ACC112 (cell line): ENCODE data around the gene MRGPRG.
"Not testable (repeated sequence)": the region's sequence is repeated elsewhere in the genome, so short reads cannot be mapped to it uniquely, and the experiment has no call there.

ENCODE experiments used
- H2AFZ ChIP-seq: fragments of 200-600 bp; sonication (generic); one replicate; pipeline ENCODE4 v1.6.0; 2017; ENCODE audit warnings: antibody characterized with exemption, low read length; ENCODE audit not compliant: unreplicated experiment
- H3K27ac ChIP-seq: fragments of 200-600 bp; sonication (generic); 2 replicates; pipeline ENCODE4 v1.5.1; 2014; ENCODE audit warnings: low read depth, mild to moderate bottlenecking, antibody characterized with exemption, low read length, moderate library complexity
- H3K27me3 ChIP-seq: fragments of 200-600 bp; sonication (generic); 2 replicates; pipeline ENCODE4 v1.6.1; 2014; ENCODE audit warnings: mild to moderate bottlenecking, antibody characterized with exemption, low read length, moderate library complexity, mixed read lengths; ENCODE audit not compliant: insufficient read depth
- H3K36me3 ChIP-seq: fragments of 200-600 bp; sonication (generic); 2 replicates; pipeline ENCODE4 v1.6.1; 2016; ENCODE audit warnings: mild to moderate bottlenecking, antibody characterized with exemption, low read length, moderate library complexity, mixed read lengths; ENCODE audit not compliant: insufficient read depth
- H3K4me1 ChIP-seq: fragments of 200-600 bp; sonication (generic); one replicate; pipeline ENCODE4 v1.6.1; 2016; ENCODE audit warnings: low read length, mixed read lengths; ENCODE audit not compliant: insufficient read depth, unreplicated experiment, control insufficient read depth
- H3K4me3 ChIP-seq: fragments of 200-600 bp; sonication (generic); 2 replicates; pipeline ENCODE4 v1.5.1; 2014; ENCODE audit warnings: mild to moderate bottlenecking, low read depth, low read length
- H3K79me2 ChIP-seq: fragments of 200-600 bp; sonication (generic); one replicate; pipeline ENCODE4 v1.6.0; 2016; ENCODE audit warnings: low read length; ENCODE audit not compliant: control insufficient read depth, unreplicated experiment, insufficient read depth

The MRGPRG gene, protein sequence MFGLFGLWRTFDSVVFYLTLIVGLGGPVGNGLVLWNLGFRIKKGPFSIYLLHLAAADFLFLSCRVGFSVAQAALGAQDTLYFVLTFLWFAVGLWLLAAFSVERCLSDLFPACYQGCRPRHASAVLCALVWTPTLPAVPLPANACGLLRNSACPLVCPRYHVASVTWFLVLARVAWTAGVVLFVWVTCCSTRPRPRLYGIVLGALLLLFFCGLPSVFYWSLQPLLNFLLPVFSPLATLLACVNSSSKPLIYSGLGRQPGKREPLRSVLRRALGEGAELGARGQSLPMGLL

DNA sequence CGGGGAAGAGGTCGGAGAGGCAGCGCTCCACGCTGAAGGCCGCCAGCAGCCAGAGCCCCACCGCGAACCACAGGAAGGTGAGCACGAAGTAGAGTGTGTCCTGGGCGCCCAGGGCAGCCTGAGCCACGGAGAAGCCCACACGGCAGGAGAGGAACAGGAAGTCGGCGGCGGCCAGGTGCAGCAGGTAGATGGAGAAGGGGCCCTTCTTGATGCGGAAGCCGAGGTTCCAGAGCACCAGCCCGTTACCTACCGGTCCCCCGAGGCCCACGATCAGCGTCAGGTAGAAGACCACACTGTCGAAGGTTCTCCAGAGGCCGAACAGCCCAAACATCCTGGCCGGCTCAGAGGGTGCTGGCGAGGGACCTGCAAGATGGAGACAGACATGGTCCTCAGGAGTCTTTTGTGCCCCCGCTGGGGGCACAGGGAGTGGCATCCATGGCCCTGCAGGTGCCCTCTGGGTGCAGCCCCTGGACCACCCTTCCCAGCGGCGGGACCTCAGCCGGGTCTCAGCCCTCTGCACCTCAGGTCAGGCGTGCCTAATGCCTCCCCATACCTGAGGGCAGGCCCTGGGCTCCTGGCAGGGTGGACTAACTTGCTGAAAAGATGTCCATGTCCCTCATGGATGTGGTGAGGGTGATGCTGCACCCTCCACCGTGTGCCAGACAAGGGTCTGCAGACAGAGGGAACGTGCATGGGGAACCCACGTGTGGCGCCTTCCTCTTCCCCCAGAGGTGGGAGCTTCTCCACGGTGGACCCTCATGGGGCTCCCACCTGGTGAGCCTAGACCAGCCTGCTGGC lies at the start of gene MRGPRG:
Gene MRGPRG (minus strand): TSS at position 331 of the 798 bp plus-strand sequence. CDS start 0 bp downstream, at position 331.
- peaks cover 58% of the 10 kb centered on the region for H3K27me3 ChIP-seq
- H2AFZ ChIP-seq: no peak within 1 kb of the TSS
- no peak within 1 kb of the TSS for H3K4me3 ChIP-seq
- no peaks in the 10 kb centered on the region for H3K36me3 ChIP-seq
- H3K27ac ChIP-seq: no peak within 1 kb of the TSS
- no peaks in the 10 kb centered on the region for H3K79me2 ChIP-seq
- no peaks in the 10 kb centered on the region for H3K4me1 ChIP-seq

DNA sequence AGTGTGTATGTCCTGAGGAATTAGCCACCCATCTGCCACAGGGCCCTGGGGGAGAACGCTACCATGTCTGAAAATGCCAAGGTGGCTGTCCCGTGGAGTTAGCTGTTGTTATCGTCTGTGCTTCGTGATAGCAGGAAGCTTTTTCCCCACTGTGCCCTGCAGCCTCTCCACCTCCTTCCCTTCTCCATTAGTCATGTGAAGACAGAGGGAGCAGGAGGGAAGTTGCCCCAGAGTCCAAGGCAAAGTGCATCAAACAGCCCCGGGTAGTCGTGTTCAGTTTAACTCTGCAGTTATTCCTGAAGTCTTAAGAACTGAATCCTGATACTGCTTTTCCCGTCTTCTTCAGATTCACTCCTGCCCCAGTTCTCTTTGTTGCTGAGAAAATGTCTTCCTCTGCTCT lies 43.9 kb upstream of the MRGPRG start:
- not testable (repeated sequence) for H3K27me3 ChIP-seq, H3K36me3 ChIP-seq, H3K4me3 ChIP-seq, H3K27ac ChIP-seq, H2AFZ ChIP-seq, H3K79me2 ChIP-seq, H3K4me1 ChIP-seq

- not testable (repeated sequence) for H3K79me2 ChIP-seq, H2AFZ ChIP-seq, H3K27ac ChIP-seq, H3K4me1 ChIP-seq, H3K27me3 ChIP-seq, H3K36me3 ChIP-seq, H3K4me3 ChIP-seq
Observed at GRCh38 chr11:3261831-3262230, 43.2 kb upstream of the MRGPRG start.

DNA sequence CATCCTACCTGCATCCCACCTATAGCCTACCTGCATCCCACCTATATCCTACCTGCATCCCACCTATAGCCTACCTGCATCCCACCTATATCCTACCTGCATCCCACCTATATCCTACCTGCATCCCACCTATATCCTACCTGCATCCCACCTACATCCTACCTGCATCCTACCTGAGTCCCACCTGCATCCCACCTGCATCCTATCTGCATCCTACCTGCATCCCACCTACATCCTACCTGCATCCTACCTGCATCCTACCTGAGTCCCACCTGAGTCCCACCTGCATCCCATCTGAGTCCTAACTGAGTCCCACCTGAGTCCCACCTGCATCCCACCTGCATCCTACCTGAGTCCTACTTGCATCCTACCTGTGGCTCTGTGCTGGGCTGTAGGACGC lies 38.9 kb upstream of the MRGPRG start:
- H3K4me1 ChIP-seq, H3K79me2 ChIP-seq, H3K36me3 ChIP-seq, H2AFZ ChIP-seq, H3K27ac ChIP-seq, H3K27me3 ChIP-seq, H3K4me3 ChIP-seq: not testable (repeated sequence)

DNA sequence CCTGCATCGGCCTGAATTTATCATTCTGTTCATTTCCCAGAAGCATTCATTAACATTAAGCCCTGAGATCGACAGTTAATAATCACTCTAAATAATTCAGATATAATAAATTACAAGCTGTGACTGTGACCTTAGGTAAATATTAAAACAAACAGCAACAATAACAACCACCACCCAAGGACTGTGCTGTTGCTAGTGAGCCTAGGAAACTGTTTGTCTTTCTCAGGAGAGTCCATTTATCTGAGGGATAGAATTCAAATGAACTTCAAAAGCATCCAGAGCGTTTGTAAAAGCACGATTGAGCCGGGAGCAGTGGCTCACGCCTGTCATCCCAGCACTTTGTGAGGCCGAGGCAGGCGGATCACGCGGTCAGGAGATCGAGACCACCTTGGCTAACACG lies 36.6 kb upstream of the MRGPRG start:
- not testable (repeated sequence) for H3K36me3 ChIP-seq, H3K27me3 ChIP-seq, H3K4me3 ChIP-seq, H3K27ac ChIP-seq, H3K79me2 ChIP-seq, H2AFZ ChIP-seq, H3K4me1 ChIP-seq

GRCh38 chr11:3254773-3255172 lies 36.2 kb upstream of the MRGPRG start:
- not testable (repeated sequence) for H3K79me2 ChIP-seq, H2AFZ ChIP-seq, H3K27me3 ChIP-seq, H3K27ac ChIP-seq, H3K4me1 ChIP-seq, H3K36me3 ChIP-seq, H3K4me3 ChIP-seq

- H3K36me3 ChIP-seq: no peaks in the 10 kb centered on the region
Observed at GRCh38 chr11:3245071-3245470, 26.5 kb upstream of the MRGPRG start.

DNA sequence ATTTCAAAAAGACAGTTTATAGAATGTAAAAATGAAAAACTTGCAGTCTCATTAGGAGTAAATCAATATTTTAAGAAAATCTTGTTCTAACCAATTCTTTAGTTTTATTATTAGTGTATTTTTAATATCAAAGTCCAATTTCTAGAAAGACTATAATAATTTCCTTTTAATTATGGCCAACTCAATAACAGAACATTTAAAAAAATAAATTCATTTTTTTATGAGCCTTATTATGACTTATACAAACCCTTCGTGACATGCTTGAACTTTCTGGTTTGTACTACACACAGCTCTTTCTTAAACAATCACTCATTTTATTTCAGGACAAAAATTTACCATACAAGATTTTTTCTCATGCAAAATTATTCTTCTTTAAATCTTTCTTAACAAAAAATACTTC lies 25.3 kb upstream of the MRGPRG start:
- H3K79me2 ChIP-seq: no peaks in the 10 kb centered on the region
- no peak overlapping the region for H3K4me3 ChIP-seq
- no peak overlapping the region for H3K27ac ChIP-seq
- no peaks in the 10 kb centered on the region for H3K4me1 ChIP-seq
- H2AFZ ChIP-seq: no peak overlapping the region
- H3K27me3 ChIP-seq: peaks cover 60% of the 10 kb centered on the region
- no peaks in the 10 kb centered on the region for H3K36me3 ChIP-seq

More at GRCh38 chr11:3245071-3245470, 26.5 kb upstream of the MRGPRG start:
- Histone ChIP-seq H3K4me1 (no peaks in the 10 kb centered on the region), H3K79me2 (no peaks in the 10 kb centered on the region), H3K4me3 (no peak overlapping the region), H3K27me3 (peaks cover 51% of the 10 kb centered on the region), H2AFZ (no peak overlapping the region), H3K27ac (no peak overlapping the region)

DNA sequence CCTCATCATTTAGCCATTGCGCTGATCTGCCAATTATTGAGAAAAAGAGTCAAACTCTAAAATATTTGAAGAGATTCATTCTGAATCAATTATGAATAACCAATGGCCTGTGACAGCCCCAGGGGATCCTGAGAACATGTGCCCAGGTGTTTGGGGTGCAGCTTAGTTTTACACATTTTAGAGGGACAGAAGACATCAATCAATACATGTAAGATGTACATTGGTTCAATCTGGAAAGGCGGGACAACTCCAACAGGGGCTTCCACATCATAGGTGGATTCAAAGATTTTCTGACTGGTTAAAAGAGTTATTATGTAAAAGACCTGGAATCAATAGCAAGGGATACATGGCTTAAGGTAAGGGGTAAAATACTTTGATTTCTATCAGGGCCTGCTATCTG lies 18.5 kb upstream of the MRGPRG start:
- Histone ChIP-seq H3K4me3 (no peak overlapping the region), H2AFZ (no peak overlapping the region), H3K27ac (no peak overlapping the region), H3K36me3 (no peaks in the 10 kb centered on the region), H3K79me2 (no peaks in the 10 kb centered on the region), H3K27me3 (peaks cover 88% of the 10 kb centered on the region), H3K4me1 (no peaks in the 10 kb centered on the region)

- H3K27ac ChIP-seq: no peak overlapping the region
- H3K79me2 ChIP-seq: no peaks in the 10 kb centered on the region
- no peaks in the 10 kb centered on the region for H3K36me3 ChIP-seq
- no peak overlapping the region for H3K4me3 ChIP-seq
- no peak overlapping the region for H2AFZ ChIP-seq
- peaks cover 93% of the 10 kb centered on the region for H3K27me3 ChIP-seq
- no peaks in the 10 kb centered on the region for H3K4me1 ChIP-seq
Observed at GRCh38 chr11:3234846-3235245, 16.2 kb upstream of the MRGPRG start.

GRCh38 chr11:3232956-3233355 lies 14.3 kb upstream of the MRGPRG start:
- Histone ChIP-seq H2AFZ (no peak overlapping the region), H3K27me3 (peaks cover 80% of the 10 kb centered on the region)

More at GRCh38 chr11:3232956-3233355, 14.3 kb upstream of the MRGPRG start:
- no peaks in the 10 kb centered on the region for H3K4me1 ChIP-seq
- H3K36me3 ChIP-seq: no peaks in the 10 kb centered on the region
- no peak overlapping the region for H3K4me3 ChIP-seq
- H3K79me2 ChIP-seq: no peaks in the 10 kb centered on the region
- H3K27ac ChIP-seq: no peak overlapping the region
